Glomerular visceral epithelial cell (primary cell): ENCODE measurements around the gene ZAP70.
"Not testable (repeated sequence)": the region's sequence is repeated elsewhere in the genome, so short reads cannot be mapped to it uniquely, and the experiment has no call there.

Experiments used
- DNase-seq: peaks from one replicate; pipeline ENCODE4 v3.0.0-alpha.2; 2016; ENCODE audit errors: extremely low spot score

Gene ZAP70

GRCh38 chr2:97698530-97698929 lies 14.8 kb upstream of the ZAP70 start:
- DNase-seq: no peak

DNA sequence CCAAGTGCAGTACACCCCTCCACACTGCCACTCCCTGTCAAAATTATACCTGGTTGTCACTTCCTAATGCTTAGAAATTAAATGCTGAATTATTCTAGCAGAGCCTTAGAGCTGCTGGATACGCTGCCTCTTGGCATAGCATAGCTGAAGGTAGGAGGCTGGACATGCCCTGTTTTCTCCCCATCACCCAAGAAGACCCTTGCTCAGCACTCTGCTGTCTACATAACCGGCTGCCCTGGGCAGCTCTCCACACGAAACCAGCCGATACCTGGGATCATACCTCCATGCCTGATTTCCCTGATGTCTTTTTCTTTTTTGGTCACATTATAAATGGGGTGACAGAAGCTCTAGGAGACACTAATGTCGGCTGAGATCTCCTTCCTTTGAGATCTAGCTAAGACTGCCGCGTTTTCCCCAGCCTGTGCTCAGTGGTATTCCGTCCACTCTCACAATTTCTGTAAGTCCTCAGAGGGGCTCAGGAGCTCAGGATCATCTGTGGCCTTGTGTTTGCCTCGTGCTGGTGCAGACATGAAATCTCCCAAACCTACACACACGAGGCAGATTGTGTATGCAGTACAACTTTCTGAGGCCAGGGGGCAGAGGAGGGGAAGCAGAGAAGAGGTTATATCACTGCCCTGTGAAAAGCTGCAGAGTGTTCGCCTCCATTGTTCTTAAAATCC lies 13.5 kb upstream of the ZAP70 start:
- DNase-seq: peak; percentile 46

DNA sequence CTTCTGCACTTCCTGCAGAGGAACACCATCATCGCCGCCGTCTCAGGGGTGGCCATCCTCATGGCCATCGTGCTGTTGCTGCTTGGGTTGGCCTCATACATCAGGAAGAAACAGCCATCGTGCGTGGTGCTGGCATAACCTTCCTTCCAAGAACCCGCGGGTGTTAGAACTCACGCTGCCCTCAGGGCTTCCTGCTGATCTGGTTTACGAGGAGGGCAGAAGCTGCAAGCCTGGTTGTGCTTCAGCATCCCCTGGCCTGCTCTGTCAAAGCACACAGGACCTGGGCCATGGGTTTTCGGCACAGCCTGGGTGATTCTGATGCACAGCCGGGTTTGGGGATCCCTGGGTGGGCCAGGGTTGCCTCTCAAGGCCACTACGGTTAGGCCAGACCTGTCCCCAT lies 12.2 kb upstream of the ZAP70 start:
- DNase-seq: no peak

- no peak for DNase-seq
Observed at GRCh38 chr2:97701851-97702465, 11.4 kb upstream of the ZAP70 start.

DNA sequence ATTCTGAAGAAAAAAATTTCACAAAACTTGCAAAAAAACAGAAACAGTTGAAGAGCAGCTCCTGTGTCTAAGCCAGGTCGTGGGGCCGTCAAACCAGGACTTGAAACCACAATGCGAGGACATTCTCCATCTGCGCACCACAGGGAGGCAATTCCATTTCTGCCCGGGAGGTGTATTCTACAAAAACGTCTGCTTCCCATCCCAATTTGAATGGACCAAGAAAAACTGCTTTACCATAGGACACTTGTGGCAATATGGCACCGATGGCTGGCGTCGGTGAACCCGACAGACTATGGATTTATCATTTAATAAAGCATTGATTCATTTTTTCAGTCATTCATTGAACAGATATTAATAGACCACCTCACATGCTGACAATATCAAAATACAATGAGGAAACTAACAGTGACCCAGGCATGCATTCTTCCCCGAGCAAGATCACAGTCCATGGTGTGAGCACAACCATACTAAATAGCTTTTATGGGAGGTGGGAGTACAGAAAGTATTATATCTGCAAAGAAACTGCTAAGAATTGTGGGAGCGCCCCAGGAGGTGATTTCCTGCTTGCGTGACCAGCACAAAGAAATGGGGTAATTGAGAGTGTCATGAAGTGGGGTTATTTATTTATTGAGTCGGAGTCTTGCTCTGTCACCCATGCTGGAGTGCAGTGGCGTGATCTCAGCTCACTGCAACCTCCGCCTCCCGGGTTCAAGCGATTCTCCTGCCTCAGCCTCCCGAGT lies 10.5 kb upstream of the ZAP70 start:
- DNase-seq: no peak

- DNase-seq: no peak
Observed at GRCh38 chr2:97703741-97704140, 9.6 kb upstream of the ZAP70 start.

- DNase-seq: no peak
Observed at GRCh38 chr2:97704989-97705388, 8.4 kb upstream of the ZAP70 start.

GRCh38 chr2:97706112-97706511 lies 7.3 kb upstream of the ZAP70 start:
- no peak for DNase-seq

DNA sequence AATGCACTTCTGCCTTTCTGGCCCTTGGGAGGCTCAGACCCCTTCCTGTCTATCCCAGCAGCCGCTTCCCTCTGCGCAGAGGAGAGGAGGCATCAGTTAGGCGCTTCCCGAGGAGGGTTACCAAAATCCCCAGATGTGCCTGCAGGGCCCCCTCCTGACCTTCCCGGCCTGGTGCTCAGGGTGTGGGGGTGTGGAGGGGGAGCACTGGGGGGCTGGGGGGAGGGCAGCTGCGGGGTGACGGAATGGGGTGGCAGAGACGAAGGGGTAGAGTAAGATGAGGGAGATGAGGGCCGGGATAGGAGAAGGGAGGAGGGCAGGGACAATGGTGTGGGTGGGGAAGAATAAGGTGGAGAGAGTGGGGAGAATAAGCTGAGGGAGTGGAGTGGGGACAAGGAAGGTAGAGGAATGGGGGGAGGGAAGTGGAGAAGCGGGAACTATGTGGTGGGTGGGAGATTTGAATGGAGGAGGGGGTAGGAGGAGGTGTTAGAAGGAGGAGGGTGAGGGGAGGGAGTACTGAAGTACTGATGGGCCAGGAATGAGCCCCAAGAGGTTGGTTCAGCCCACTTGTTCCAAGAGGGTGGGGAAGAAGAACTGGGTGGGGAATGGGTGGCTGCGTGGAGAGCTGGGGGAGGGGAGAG lies 6.5 kb upstream of the ZAP70 start:
- no peak for DNase-seq

DNA sequence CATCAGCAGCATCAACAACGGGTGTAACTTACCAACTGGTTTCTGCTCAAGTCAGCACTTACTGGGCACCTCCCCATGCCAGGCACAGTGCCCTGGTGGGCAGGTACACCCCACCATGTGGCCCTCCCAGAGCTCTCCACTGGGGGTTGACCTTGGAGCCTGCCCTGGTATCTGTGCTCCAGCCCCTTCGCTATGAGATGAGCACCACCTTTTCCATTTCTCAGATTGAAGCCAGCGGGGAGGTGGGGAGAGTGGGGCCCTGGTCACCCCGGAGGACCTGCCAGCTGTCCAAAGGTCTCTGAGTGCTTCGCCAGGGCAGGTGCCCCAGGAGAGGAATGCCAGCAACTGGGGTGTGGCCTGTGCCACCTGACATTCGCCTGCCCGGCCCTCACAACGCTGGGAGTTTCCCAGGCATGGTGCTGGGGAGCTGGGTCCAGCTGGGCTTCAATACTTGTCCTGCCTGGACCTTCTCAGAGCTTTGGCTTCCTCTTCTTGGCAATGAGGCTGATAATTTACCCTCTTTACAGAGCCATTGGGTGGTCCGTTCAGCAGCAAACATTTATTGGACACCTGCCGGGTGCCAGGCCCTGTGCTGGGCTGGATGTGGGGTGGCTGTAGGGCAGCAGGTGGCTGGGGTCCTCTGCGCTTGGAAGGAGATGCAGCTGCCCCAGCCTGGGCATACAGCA lies 5.9 kb upstream of the ZAP70 start:
- no peak for DNase-seq

DNA sequence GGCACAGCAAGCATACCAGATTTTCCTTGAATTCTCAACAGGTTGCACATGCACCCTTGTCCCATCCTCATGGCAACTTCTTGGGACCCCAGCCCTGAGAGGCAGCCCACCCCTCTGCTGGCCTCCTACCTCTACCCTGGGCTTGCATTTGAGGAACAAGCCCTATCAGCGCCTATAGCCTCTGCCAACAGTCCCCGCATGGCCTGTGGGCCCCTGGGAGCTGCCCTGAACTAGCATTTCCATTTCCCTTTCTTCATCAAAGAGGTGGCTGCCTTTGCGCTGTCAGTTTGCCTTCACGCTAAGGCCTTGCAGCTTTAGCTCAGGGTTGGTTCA lies 5.4 kb upstream of the ZAP70 start:
- DNase-seq: no peak

GRCh38 chr2:97708608-97709007 lies 4.8 kb upstream of the ZAP70 start:
- no peak for DNase-seq

DNA sequence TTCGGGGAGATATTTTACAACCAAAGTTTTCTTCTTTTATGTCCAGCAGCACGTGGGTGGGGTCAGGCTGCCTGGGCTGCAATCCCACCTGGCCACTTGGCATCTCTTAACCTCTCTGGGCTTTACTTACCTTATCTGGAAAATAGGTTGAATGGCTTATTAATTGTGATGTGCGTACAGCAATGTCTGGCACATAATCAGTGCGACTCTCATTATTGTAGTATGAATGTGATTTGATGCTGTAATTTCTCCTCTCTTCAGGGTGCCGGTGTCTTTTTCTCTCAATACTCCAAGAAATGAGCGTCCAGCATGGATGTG lies 2.0 kb upstream of the ZAP70 start:
- DNase-seq: no peak

DNA sequence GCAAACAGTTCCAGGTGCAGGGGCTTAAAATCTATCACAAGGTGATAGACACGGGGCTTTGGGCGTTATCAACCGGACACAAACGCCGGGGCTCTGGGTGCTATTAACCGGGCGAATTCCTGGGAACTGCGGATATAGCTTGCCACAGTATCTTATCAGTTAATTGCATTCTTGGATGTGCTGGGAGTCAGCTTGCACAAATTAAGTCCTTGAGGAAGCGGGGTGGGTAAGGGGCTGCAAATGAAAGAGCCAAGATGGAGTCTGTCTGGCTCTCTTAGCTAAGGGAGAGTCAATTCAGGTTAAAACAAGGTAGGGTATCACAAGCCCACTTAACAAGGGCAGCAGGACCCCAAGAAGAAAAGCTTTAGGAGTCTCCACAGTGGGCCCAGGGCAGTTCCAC lies 1.2 kb upstream of the ZAP70 start:
- DNase-seq: not testable (repeated sequence)

DNA sequence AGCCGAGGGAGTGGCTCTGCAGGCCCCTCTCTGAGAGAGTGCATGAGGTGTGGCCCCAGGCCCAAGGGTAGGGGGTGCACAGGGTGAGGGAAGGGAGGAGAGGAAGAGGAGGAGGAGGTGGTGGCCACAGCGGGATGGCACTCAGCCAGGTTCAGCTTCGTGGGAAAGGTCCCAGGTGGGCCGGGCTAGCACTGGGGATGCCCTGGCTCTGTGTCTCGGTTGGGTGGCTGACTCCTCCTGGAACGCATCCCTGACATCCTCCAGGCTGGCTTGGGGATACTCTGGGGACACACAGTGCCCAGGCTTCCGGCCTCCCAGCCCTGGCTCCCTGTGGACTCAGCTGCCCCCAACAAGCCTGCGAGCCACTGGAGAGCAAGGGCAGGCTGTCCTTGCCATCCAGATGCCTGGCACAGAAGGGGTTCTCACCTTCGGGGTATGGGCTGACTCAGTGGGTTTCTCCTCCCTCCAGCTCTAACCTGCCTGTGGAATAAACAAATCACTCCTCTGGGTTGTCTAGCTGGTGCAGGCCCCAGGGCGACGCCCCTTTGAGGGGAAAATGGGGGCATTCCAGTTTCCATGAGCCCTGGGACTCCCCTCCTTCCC lies 582 bp upstream of the ZAP70 start:
- no peak for DNase-seq

GRCh38 chr2:97714084-97714949 lies 941 bp downstream of the ZAP70 start:
- no peak for DNase-seq

- DNase-seq: no peak
Observed at GRCh38 chr2:97714950-97715652, 1.7 kb downstream of the ZAP70 start.

DNA sequence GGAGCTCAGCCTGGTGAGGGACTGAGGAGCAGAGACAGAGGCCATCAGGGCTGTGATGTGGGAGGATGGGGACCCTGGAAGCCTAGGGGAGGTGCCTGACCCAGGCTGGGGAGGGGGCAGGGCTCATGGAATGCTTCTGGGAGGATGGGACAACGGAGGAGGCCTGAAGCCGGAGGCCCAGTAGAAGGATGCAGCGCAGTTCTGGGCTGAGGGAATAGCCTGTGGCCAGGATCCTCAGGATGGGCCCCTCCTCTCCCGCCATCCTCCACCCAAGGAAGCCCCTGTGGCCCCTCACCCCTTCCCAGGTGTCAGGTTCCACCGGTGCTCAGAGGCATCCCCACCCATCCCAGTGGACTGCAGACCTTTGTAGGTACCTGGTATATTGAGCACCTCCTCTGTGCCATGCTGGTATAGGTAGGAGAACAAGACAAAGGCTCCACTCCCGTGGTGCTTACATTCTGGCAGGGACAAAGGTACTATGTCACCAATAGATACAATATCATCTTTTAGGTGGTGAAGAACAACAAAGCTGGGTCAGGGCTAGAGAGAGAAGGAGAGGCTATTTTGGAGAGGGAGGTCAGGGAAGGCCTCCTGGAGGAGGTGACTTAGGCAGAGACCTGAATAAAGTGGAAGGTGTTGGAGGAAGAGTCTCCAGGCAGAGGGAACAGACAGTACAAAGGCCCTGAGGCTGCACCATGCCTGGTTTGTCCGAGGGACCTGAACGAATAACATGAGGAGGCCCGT lies 2.7 kb downstream of the ZAP70 start:
- no peak for DNase-seq

- no peak for DNase-seq
Observed at GRCh38 chr2:97716695-97717612, 3.6 kb downstream of the ZAP70 start.
